GM18867 (cell line): ENCODE measurements around the gene IGF1R.

Experiments
- ATAC-seq: cut with Tn5 transposase; IDR thresholded peaks from one replicate; pipeline ENCODE4 v1.9.1; 2021; ENCODE audit warnings: mild to moderate bottlenecking, moderate library complexity; ENCODE audit not compliant: unreplicated experiment

IGF1R gene

DNA sequence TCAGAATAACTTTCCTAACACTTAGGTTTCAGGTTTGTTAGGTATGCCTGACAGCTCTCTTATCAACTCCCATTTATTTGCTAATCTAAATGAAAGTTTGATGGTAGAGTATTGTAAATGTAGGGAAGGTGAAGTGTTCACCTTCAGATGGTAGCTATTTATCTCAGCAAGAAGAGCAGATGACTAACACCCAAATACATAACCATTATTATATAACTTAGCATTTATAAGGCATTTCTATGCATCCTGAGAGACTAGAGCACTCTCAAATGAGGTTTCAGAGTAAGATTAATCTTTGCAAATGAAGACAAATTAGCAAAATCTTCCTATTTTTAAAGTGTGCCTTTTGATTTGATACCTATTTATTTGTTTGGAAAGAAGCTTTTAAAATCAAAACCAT lies 143.8 kb downstream of the IGF1R start:
- ATAC-seq, result no peak

DNA sequence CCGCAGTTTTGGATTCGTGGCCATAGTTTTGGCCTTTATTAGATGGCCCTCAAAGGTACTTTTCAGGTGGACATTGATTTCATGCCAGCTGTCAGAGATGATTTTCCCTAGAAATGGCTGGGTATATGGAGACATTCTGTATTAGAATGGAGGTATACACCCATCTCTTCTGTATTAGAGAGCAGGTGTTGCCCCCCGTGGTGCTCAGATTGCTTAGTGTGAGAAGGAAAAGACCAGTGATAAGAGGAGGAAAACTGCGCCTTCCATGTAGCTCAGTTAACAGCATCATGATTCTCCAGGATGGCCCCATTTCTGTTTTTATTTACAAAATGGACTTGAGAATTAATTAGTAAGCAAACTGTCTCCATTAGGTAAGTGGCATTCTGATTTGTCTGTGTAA lies 145.9 kb downstream of the IGF1R start:
- ATAC-seq, result no peak

DNA sequence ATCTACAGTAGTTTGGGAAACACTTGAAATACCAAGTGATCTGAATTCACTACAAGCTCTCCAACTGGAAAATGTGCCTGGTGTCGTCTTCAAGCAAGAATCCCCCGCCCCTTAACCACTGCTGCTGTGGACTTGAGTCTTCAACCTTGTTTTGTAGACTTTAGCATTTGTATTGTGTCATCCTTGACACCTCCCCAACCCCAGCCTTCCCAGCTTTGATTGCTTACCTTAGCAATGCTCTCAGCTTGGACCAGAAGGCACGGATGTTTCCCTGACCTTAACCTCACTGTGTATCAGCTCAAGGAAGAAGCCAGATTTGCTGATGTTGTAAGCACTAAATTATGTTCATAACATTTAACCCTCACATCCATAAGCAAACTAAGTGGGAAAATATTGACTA lies 146.4 kb downstream of the IGF1R start:
- ATAC-seq, result no peak

DNA sequence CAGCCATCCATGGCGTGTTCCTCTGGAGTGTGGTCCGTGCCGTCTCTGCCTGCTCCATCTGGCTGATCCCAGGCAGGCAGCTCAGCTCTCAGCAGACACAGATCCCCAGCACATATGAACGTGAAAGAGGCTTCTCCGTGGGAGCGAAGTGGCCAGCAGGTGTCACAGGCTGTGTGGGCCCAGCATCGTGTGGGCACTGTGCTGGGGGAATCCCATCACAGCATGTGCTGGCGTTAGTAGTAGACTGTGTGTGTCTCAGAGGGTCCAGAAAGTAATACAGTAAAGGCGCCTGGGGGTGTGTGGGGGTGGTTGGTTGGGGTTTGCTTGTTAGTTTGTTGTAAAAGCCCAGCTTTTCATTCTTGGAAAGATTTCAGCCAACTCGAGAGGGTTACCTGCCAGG lies 147.6 kb downstream of the IGF1R start:
- ATAC-seq, result no peak

DNA sequence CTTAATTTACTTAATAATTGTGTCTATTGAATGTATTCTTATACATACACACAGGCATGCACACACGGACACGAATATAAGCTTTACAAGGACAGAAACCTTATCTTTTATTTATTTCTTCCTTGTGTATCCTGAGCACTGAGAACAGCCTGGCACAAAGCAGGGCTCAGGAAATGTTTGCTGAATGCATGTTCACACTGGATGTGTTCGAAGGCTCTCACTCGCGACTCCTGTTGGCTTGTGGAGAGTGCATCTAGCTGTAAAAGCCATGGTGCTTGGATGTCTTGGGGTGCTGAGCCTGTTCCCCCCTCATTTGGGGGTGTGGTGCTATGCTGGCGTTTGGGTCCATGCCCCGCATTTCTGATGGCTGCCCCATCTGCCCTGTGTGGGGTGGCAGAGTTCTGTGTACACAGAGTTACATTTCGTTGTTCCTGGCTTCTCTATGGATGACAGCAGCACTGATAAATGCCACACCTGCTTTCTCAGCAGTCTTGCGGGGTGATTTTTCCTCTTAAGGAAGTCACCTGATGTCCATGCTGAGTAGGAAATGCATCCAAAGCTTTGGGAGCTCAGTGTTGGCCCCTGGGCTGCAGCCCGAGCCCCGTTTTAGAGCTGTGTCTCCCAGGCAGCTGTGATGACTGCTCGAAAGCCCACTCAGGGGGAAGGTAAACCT lies 148.5 kb downstream of the IGF1R start:
- ATAC-seq, result no peak

DNA sequence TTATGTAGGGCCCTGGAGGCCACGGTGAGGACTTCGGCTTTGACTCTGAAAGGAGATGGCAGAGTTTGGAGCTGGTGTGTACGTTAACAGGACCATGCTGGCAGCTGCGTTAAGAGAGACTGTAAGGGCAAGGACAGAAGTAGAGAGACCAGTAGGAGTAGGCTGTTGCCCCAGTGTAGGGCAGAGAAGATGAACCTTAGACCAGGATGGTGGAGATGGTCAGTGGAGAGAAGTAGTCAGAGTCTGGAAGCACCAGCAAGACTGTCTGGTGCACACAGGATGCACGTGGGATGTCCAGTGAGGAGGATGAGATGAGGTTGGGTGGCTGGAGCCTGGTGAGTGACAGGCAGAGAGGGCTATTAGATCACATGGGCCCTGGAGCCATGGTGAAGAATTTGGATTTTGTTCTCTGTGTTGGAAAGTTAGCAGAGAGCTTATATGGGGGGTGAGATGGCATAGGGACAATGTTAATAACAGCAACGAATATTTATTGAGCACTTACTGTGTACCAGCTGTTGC lies 150.1 kb downstream of the IGF1R start:
- no peak for ATAC-seq

DNA sequence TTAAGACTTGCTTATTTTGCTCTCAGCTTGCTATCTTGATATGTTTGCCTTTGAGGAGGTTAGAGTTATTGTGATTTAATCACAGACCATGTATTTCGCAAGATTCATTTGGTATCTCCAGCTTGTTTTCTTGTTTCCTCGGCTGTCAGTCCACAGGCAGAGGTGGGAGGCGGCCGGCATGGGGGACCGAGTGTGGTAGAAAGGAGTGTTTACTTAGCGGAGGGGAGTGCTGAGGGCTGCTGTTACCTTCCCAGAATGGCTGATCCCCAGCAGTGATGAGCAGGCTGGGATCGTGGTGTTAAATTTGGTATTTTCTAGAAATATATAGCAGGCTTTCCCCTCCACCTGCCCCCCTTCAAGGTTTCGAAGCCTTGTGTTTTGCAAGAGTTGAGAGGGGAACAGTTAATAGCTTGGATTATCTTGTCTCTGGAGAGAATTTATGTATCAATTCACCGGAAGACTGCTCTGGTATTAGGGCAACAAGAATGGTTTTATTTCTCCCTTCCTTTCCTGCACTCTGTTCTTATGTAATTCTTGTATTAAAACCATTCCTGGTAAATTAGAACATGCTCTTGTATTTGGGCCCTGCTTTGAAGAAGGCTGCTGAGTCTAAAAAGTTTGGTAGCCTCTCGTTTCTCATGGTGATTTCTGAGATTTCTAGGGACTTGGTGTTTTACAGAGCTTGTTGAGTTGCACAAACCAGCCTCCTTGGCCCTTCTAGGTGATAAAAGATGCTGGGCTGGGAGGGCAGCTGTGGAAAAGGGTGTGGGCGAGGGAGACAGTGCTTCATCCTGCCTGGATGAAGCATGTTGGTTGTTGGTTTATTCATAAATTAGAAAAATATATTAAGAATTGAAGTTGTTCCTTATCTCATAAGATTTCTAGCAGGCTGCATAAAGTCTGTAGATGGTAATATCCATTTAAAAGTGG lies 151.4 kb downstream of the IGF1R start:
- no peak for ATAC-seq

DNA sequence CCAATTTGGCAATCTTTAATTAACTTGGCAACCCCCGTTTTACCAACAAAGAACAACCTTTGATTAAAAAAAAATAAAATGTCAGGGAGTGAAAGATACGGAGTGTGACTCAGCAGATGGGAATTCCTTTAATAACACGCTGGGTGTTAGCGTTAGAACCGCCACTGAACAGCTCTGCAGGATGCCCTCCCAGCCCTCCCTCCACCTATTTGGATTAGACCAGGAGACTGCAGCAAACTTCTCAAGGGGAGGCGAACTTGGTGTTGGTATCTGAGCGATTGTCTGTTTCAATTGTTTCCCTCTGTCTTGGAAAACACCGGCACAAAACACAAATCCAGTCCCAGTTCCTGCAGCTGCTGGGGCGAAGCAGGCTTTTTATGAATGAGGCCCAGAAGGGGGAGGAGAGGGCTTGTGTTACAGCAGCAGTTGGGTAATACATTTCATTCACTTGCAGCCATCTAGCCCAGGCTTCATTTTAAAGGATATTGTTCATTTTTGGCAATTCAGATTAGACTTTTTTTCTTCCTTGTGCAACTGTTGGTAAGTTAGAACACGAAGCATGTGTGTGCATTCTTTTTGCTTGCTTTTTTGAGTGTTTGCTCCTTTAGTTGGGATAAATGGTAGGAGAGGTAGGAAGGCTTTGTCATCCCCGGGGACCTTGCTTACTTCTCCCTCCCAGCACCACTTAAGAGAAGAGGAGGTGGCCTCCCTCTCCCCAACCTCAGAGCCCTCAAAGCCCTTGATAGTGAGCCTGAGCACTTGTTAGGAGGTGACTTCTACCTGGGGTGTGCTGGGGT lies 152.3 kb downstream of the IGF1R start:
- ATAC-seq, result no peak

DNA sequence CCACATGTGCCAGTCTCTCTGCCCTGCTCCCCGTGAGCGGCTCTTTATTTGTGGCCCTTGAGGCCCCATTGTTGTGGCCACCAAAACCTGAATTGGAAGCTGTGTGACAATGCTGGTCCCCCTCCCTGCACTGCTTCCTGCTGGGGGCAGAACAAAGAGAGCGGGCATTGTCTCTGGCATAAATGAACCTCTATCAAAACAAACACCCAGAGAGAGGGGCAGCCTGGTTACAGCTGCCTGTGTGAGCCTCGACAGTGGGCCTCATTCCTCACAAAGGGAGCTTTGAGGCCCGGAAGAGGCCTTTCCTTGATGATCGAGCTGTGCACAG lies 152.9 kb downstream of the IGF1R start:
- no peak for ATAC-seq

DNA sequence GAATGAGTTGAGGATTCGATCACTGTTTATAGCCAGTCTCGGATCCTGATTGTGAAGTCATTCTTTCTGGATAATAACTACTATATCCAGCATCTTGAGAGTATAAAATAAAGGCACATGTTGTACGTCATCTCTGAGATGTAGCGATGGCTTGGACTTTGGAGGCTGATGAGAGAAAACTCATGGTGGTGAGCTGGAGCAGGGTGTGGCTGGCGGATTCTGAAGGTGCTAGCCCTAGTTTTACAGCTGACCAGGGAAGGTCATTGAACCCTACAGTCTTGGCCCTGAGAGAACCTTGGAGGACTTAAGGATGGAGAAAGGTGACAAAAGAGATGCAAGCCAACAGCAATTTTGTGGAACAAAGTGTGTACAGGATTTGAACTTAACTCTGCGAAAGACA lies 153.8 kb downstream of the IGF1R start:
- no peak for ATAC-seq

DNA sequence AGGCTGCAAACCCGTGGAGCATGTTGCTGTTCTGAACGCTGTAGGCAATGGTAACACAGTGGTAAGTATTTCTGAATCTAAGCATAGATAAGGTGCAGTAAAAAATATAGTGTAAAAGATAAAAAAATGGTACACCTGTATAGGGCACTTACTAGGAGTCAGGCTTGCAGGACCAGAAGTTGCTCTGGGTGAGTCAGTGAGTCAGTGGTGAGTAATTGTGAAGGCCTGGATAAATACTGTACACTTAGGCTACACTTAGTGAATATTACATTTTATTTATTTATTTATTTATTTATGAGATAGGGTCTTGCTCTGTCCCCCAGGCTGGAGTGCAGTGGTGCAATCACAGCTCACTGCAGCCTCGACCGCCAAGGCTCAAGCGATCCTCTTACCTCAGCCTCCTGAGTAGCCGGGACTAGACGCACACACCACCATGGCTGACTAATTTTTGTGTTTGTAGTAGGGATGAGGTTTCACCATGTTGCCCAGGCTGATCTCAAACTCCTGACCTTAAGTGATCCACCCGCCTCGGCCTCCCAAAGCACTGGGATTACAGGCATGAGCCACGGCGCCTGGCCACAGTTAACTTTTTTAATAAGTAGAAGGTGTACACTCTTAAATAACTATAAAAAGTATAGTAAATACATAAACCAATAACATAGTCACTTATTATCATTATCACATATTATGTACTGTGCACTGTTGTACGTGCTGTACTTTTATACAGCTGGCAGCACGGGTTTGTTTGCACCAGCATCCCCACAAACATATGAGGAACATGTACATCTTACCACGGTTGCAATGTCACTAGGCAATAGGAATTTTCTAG lies 155.1 kb downstream of the IGF1R start:
- ATAC-seq, result no peak

DNA sequence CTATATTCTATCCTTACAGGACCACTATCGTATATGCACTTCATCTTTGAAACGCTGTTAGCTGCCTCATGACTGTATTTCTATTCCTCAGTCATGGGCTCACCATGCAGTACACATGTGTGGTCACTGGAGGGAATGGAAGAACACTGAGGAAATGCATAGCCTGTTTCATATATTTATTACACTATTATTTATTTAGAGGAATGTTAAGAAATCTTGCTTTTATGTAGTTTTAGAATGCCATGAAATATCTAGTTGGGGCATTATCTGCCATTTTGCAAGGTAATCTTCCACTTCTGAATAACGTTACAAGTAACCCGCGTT lies 155.7 kb downstream of the IGF1R start:
- no peak for ATAC-seq

DNA sequence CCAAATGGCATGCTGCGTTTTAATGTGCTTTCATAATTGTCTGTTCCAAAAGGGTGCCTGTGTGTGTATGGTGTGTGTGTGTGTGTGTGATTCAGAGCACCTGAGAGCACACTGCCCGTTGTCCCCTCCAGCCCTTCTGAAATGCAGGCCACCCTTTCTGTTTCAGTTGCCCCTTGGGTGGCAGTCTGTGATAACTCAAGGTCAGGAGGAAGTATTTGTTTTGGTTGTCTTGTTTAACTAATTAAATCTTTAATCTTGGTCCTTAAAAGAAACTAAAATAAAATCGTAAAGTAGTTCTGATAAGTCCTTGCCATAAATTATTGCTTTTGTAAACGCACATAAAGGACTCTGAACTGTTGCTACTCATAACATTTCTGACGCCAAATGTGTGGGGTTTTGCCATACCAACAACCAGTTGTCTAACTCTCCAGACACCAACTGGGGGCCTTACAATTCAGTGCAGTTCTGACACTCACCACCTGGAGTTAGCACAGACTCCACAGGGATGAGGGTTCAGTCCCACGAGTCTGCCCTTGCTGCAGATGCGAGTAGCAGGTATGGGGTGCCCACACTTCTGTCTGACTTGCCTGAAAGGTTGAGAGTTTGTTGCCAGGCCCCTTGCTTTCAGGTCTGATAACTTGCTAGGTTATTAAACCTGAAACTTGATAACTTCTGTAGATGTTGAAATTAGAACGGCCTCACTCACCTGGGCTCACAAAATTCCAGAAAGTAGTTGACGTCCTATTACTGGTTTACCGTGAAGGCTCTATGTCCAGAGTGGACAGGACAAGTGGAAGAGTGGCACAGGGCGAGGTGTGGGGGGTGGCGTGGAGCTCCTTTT lies 157.3 kb downstream of the IGF1R start:
- no peak for ATAC-seq

DNA sequence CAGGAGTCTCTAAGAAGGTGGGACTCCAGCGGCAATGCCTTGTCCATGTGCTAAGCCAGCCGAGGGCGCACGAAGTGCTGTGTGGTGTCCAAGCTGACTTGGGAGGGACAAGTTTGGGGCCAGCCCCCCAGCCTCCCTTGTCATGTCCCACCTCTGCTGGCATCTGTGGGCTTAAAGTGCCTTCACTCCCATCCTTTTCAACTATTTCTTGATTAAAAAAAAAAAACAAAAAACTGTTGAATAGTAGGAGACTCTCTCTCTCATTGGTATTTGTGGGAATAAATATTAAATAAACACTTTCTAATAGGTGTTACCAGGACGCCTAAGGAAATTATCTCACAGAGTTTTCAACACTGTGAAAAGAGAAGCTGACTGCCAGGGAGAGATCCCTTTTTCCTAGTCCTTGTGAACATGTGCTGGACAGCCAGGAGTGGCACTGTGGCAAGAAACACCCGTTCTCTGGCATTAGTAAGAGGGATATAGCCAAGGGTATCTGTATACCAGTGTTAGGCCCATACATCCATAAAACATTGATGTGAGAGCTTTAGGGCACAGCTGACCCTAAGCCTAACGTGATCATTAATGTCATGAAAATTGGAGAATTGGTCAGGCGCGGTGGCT lies 158.0 kb downstream of the IGF1R start:
- no peak for ATAC-seq

DNA sequence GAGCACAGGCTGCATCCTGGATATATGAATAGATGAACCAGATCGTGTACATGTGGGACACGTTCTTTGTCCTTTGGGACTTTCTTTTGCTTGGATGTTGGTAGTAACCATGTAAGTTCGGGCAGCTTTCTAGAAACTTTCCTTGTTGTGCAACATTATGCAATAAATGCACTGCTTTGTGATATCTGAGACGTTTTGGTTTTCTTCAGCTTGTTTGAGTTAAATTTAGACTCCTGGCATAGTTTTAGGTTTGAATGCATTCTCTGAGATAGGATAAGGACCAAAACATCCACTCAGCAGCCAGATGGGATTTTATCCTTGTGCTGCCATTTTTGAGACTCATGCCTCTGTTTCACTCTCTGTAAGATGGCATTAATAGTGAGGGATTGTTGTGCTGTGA lies 158.9 kb downstream of the IGF1R start:
- no peak for ATAC-seq

DNA sequence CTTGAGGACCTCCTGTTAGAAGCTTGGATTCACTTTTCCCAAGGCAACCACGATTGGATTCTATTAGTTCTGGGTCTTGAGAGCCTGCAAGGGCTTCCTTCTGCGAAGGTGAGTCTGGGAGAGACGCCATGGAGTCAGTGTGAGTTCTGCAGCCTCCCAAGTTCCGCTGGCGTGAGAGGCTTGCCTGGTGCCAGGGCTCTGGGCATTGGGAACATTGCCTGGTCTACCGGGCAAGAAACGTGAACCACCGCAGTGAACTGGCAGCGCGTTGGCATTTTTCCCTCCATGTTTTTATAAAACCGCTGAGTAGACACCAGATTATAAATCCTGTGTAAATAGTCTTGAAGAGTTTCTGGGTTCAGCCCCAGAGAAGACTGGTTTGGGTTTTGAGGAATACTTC lies 160.9 kb downstream of the IGF1R start:
- no peak for ATAC-seq

DNA sequence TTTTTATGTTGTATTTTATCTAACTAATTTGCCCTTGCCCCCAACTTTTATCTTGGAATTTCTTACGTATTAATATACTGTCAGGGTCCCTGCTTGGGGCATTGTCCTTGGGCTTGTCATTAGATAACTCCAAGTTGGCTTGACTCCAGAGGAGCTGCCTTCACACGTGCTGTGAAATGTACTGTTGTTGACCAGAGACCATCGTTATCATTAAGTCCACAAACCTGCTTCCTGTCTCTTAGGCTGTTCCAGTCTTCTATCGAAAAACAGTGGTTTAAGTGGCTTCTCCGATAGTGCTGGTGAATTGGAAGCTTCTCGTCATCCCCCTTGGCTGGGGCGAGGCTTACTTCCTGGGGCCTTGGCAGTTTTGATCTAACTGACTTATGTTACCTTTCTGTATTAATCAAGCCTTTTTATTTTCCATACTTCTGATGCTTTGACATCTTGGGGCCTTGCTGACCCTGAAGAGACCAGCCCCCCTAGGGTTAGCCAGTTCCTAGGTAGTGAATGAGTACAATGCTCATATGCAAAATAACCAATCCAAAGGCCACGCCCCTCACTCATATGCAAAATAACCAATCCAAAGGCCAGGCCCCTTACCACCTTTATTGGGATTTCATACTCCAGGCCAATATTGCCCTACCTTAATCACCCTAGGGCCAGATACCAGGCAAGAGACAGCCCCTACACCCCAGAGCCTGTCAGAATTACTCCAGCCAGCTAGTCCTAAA lies 164.5 kb downstream of the IGF1R start:
- no peak for ATAC-seq

DNA sequence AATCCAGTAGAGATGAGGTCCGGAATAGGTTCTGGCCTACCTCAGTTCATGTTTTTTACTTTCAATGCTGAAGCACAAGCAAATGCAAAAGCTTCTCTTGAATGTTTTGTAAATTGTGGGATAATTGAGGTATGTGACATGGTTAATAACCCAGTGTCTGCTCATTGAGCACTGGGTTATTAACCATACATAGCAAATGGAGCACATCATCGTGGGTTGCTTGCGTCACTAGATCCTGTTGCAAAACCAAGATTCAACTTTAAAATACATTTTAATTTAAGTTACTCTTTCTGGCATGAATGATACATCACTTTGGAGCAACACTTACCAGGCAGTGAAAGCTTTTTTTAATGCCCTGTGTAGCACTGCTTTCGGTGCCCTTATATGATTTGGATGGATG lies 165.6 kb downstream of the IGF1R start:
- ATAC-seq, result no peak

DNA sequence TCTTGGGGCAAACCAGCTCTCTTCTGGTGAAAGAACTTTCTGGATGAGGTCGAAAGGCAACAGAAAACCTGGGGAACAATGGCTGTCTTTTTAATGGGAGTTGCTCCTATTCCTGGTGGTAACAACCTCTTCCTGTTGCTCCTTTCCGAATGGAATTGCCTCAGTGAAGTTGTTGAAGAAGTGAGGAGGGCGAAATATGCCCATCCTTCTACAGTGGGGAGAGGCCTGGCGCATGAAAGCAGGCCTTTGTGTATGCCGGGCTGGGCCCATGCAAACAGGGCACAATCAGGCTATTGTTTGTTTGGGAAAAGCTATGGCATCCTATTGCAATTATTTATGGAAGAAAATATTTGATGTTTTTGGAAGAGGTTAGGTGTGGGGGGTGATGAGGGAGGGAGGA lies 166.9 kb downstream of the IGF1R start:
- ATAC-seq, result no peak
